H9 (cell line): Measurements from ENCODE around the gene CACNA2D4. TPM values are rescaled to one million over a fixed set of nuclear protein-coding genes. Genes with fewer than 3 reads are reported as not detected.

ENCODE experiments used
- DNase-seq: peaks from one replicate; pipeline ENCODE4 v3.0.0-alpha.2; 2017
- H2AFZ ChIP-seq: one replicate; pipeline ENCODE4 v1.6.1; 2013; ENCODE audit warnings: mild to moderate bottlenecking, low read length, control low read depth, moderate library complexity
- H2AK5ac ChIP-seq: 2 replicates; pipeline ENCODE4 v1.6.1; 2013; ENCODE audit warnings: low read length, control low read depth, mixed read lengths; ENCODE audit not compliant: insufficient read length
- H2BK120ac ChIP-seq: one replicate; pipeline ENCODE4 v1.6.1; 2013; ENCODE audit warnings: low read depth, mild to moderate bottlenecking, low read length, control low read depth, inconsistent platforms; ENCODE audit not compliant: poor library complexity, severe bottlenecking
- H2BK12ac ChIP-seq: 2 replicates; pipeline ENCODE4 v1.6.1; 2013; ENCODE audit warnings: low read length, control low read depth, mixed read lengths, low read depth; ENCODE audit not compliant: insufficient read length
- H2BK15ac ChIP-seq: 2 replicates; pipeline ENCODE4 v1.6.1; 2013; ENCODE audit warnings: low read depth, low read length, control low read depth
- H2BK20ac ChIP-seq: one replicate; pipeline ENCODE4 v1.6.1; 2013; ENCODE audit warnings: low read depth, mild to moderate bottlenecking, low read length, control low read depth, inconsistent platforms; ENCODE audit not compliant: poor library complexity, severe bottlenecking
- H2BK5ac ChIP-seq: 2 replicates; pipeline ENCODE4 v1.6.1; 2013; ENCODE audit warnings: low read length, control low read depth, mixed read lengths; ENCODE audit not compliant: insufficient read length
- H3K14ac ChIP-seq: 2 replicates; pipeline ENCODE4 v1.6.1; 2013; ENCODE audit warnings: low read length, control low read depth; ENCODE audit not compliant: insufficient read depth
- H3K18ac ChIP-seq: 2 replicates; pipeline ENCODE4 v1.6.1; 2013; ENCODE audit warnings: low read depth, mild to moderate bottlenecking, mixed read lengths, low read length, control low read depth; ENCODE audit not compliant: insufficient read length
- H3K23ac ChIP-seq: 2 replicates; pipeline ENCODE4 v1.6.1; 2013; ENCODE audit warnings: low read length, control low read depth, mixed read lengths, low read depth; ENCODE audit not compliant: insufficient read length
- H3K23me2 ChIP-seq: 2 replicates; pipeline ENCODE4 v1.6.1; 2013; ENCODE audit warnings: low read depth, mild to moderate bottlenecking, mixed read lengths, low read length, control low read depth; ENCODE audit not compliant: insufficient read length, poor library complexity, severe bottlenecking
- H3K27ac ChIP-seq: 2 replicates; pipeline ENCODE4 v1.5.1; 2013; ENCODE audit warnings: low read length, control low read depth, mixed read lengths, low read depth; ENCODE audit not compliant: insufficient read length
- H3K27me3 ChIP-seq: 2 replicates; pipeline ENCODE4 v1.6.1; 2013; ENCODE audit warnings: low read length, control low read depth, inconsistent platforms; ENCODE audit not compliant: insufficient read depth
- H3K4ac ChIP-seq: 2 replicates; pipeline ENCODE4 v1.6.1; 2013; ENCODE audit warnings: low read depth, mild to moderate bottlenecking, control low read depth, inconsistent platforms, low read length, moderate library complexity
- H3K4me1 ChIP-seq: 2 replicates; pipeline ENCODE4 v1.6.1; 2013; ENCODE audit warnings: low read length, control low read depth, inconsistent platforms; ENCODE audit not compliant: insufficient read depth
- H3K4me2 ChIP-seq: 2 replicates; pipeline ENCODE4 v1.6.1; 2013; ENCODE audit warnings: low read length, control low read depth, mixed read lengths; ENCODE audit not compliant: insufficient read length, insufficient read depth
- H3K56ac ChIP-seq: 2 replicates; pipeline ENCODE4 v1.6.1; 2013; ENCODE audit warnings: low read depth, mild to moderate bottlenecking, mixed read lengths, low read length, control low read depth; ENCODE audit not compliant: insufficient read length
- H3K79me1 ChIP-seq: 2 replicates; pipeline ENCODE4 v1.6.1; 2013; ENCODE audit warnings: low read depth, mild to moderate bottlenecking, moderate library complexity, low read length, control low read depth, inconsistent platforms; ENCODE audit not compliant: insufficient read depth, poor library complexity, severe bottlenecking
- H3K79me2 ChIP-seq: 2 replicates; pipeline ENCODE4 v1.6.1; 2013; ENCODE audit warnings: low read length, control low read depth, inconsistent platforms; ENCODE audit not compliant: insufficient read depth
- H3K9ac ChIP-seq: 2 replicates; pipeline ENCODE4 v1.6.1; 2013; ENCODE audit warnings: low read length, control low read depth, mixed read lengths; ENCODE audit not compliant: insufficient read length; ENCODE audit errors: extremely low read depth
- H3K9me3 ChIP-seq: one replicate; pipeline ENCODE4 v1.6.1; 2013; ENCODE audit warnings: low read depth, low read length, inconsistent platforms; ENCODE audit not compliant: control insufficient read depth
- H3T11ph ChIP-seq: one replicate; pipeline ENCODE4 v1.6.1; 2013; ENCODE audit warnings: mild to moderate bottlenecking, low read length, control low read depth, inconsistent platforms
- H4K20me1 ChIP-seq: one replicate; pipeline ENCODE4 v1.6.1; 2013; ENCODE audit not compliant: control insufficient read depth, insufficient read length, insufficient read depth
- H4K5ac ChIP-seq: 2 replicates; pipeline ENCODE4 v1.6.1; 2013; ENCODE audit warnings: low read depth, mild to moderate bottlenecking, mixed read lengths, low read length, control low read depth; ENCODE audit not compliant: insufficient read length
- H4K8ac ChIP-seq: replicated peaks from 2 replicates; pipeline ENCODE4 v1.6.1; 2013; ENCODE audit warnings: low read length, control low read depth, mixed read lengths, low read depth; ENCODE audit not compliant: insufficient read length
- H4K91ac ChIP-seq: 2 replicates; pipeline ENCODE4 v1.6.1; 2013; ENCODE audit warnings: low read depth, mild to moderate bottlenecking, moderate library complexity, mixed read lengths, low read length, control low read depth; ENCODE audit not compliant: insufficient read length
- H3K27ac Mint-ChIP-seq, 3 experiments: 2 replicates in 2 of 3; 3 replicates in 1 of 3; pipeline ENCODE4 v1.8.0; 2020 to 2021; ENCODE audit warnings: mixed read lengths in 3 of 3, mild to moderate bottlenecking in 1 of 3, moderate library complexity in 1 of 3
- H3K27me3 Mint-ChIP-seq: 2 replicates; pipeline ENCODE4 v1.8.0; 2021; ENCODE audit warnings: low read depth, mild to moderate bottlenecking, moderate library complexity, mixed read lengths
- H3K36me3 Mint-ChIP-seq, 3 experiments: 2 replicates in 2 of 3; 3 replicates in 1 of 3; pipeline ENCODE4 v1.8.0; 2020 to 2021; ENCODE audit warnings: low read depth in 3 of 3, mixed read lengths in 3 of 3; ENCODE audit not compliant: insufficient read depth in 1 of 3
- H3K4me1 Mint-ChIP-seq, 2 experiments: 2 replicates each; pipeline ENCODE4 v1.8.0; 2020; ENCODE audit warnings: mixed read lengths in 2 of 2
- H3K4me3 Mint-ChIP-seq, 2 experiments: 2 replicates in 1 of 2; 3 replicates in 1 of 2; pipeline ENCODE4 v1.8.0; 2020 to 2021; ENCODE audit warnings: mild to moderate bottlenecking in 2 of 2, mixed read lengths in 2 of 2, moderate library complexity in 1 of 2
- H3K9me3 Mint-ChIP-seq, 2 experiments: 2 replicates in 1 of 2; 3 replicates in 1 of 2; pipeline ENCODE4 v1.8.0; 2020; ENCODE audit warnings: mild to moderate bottlenecking in 2 of 2, mixed read lengths in 2 of 2, moderate library complexity in 1 of 2
- WGBS: extraction: QIAGEN DNeasy Blood & Tissue Kit; methylation state at CpG from one replicate; pipeline ENCODE4 v1.1.7; 2013; ENCODE audit warnings: missing lambda C conversion rate, low lambda C conversion rate, mixed read lengths; ENCODE audit not compliant: insufficient read length; ENCODE audit errors: extremely low coverage; 5-methylcytosine and 5-hydroxymethylcytosine counted together
- total RNA-seq: library from RNA; stranded (reverse); gene quantifications from 2 replicates; pipeline ENCODE4 v1.2.1, GENCODE V29; 2021
- TF ChIP-seq, protein P1 (sequence below): fragments of 200-600 bp; sonication (generic); conservative IDR thresholded peaks from 3 replicates; pipeline ENCODE4 v1.8.0; 2021; ENCODE audit warnings: antibody characterized with exemption, mild to moderate bottlenecking

Gene CACNA2D4
- total RNA-seq, 1 experiment from 2014 or later, result 0.79 TPM

- Histone ChIP-seq H2BK15ac (no peak overlapping the region), H3K9me3 (no peaks in the 10 kb centered on the region), H3T11ph (no peak overlapping the region), H3K56ac (no peak overlapping the region), H3K18ac (no peak overlapping the region), H4K5ac (no peak overlapping the region), H3K79me2 (peaks cover 4% of the 10 kb centered on the region; the same call in 1 of the 2 replicates), H3K14ac (no peak overlapping the region), H2AK5ac (no peak overlapping the region), H2BK12ac (no peak overlapping the region), H3K27ac (no peak overlapping the region), H4K91ac (no peak overlapping the region), H3K23ac (no peak overlapping the region), H4K8ac (no peak overlapping the region), H3K79me1 (peaks cover 3% of the 10 kb centered on the region), H2BK5ac (no peak overlapping the region), H3K27me3 (no peaks in the 10 kb centered on the region), H2BK120ac (no peak overlapping the region), H3K9ac (no peak overlapping the region), H3K4me2 (no peak overlapping the region), H4K20me1 (no peaks in the 10 kb centered on the region), H3K23me2 (no peaks in the 10 kb centered on the region), H3K4me1 (no peaks in the 10 kb centered on the region), H2BK20ac (no peak overlapping the region), H3K4ac (no peak overlapping the region), H2AFZ (no peak overlapping the region)
- no peaks in the 10 kb centered on the region for H3K27me3 Mint-ChIP-seq
- no peak for DNase-seq
- H3K9me3 Mint-ChIP-seq, result no peaks in the 10 kb centered on the region
- 0 out of 7 replicates have a peak overlapping the region, but pooled peaks of 1 of the 3 experiments have one; percentile 21 for H3K27ac Mint-ChIP-seq
- no peaks in the 10 kb centered on the region for H3K36me3 Mint-ChIP-seq
- H3K4me3 Mint-ChIP-seq, result no peak overlapping the region
- no CpG with 5 or more reads among the region's 1 CpG for WGBS
- TF ChIP-seq, protein P1, sequence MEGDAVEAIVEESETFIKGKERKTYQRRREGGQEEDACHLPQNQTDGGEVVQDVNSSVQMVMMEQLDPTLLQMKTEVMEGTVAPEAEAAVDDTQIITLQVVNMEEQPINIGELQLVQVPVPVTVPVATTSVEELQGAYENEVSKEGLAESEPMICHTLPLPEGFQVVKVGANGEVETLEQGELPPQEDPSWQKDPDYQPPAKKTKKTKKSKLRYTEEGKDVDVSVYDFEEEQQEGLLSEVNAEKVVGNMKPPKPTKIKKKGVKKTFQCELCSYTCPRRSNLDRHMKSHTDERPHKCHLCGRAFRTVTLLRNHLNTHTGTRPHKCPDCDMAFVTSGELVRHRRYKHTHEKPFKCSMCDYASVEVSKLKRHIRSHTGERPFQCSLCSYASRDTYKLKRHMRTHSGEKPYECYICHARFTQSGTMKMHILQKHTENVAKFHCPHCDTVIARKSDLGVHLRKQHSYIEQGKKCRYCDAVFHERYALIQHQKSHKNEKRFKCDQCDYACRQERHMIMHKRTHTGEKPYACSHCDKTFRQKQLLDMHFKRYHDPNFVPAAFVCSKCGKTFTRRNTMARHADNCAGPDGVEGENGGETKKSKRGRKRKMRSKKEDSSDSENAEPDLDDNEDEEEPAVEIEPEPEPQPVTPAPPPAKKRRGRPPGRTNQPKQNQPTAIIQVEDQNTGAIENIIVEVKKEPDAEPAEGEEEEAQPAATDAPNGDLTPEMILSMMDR, result no peak
- peaks cover 8 to 17% of the 10 kb centered on the region in 2 experiments for H3K4me1 Mint-ChIP-seq
Measured at GRCh38 chr12:1766110-1766509, 152.3 kb downstream of the CACNA2D4 start.
